ENCODE results near the gene KRT16.

GRCh38 chr17:41656249-41657023 lies 43.9 kb upstream of the KRT16 start:
- TF ChIP-seq CTCF (IDR thresholded peaks at IDR 0.05), result no peak
- TF ChIP-seq POLR2A (IDR thresholded peaks at IDR 0.05), result no peak
- no peak for TF ChIP-seq POLR2AphosphoS5 (IDR thresholded peaks at IDR 0.05)
